ENCODE measurements around the gene CISD1. TPM values are rescaled to one million over a fixed set of nuclear protein-coding genes. Genes with fewer than 3 reads are reported as not detected.
"Not testable (repeated sequence)": the region's sequence is repeated elsewhere in the genome, so short reads cannot be mapped to it uniquely, and the experiment has no call there.

CISD1 gene
- total and polyA plus RNA-seq, 8 donors, result 1.2 to 93.6 (median 14.7) TPM

DNA sequence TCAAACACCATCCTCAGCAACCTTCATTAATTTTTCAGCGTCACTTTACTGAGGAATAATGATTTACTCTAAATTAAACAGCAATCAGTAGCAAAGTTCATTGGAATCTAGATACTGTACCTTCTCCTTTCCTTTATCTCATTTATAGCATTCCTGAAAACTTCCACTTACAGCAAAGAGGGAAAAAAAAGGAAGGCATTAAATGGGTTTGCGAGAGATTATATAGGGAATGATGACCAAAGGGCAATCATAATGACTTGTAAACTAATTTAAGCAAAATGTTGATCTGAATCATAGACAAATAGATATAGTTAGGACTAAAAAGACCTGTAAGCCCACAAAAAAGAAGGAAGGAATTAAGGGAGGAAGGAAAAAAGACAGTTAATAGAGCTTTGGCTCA lies 43.3 kb upstream of the CISD1 start:
- H3K27me3 ChIP-seq, result no peaks in the 10 kb centered on the region
- no peak overlapping the region for H3K27ac ChIP-seq
- H3K36me3 ChIP-seq, result peaks cover 0 to 36% (median 21%) of the 10 kb centered on the region in 4 donors
- H3K4me1 ChIP-seq, result peaks cover 0 to 4% (median 0%) of the 10 kb centered on the region in 4 donors
- no peak overlapping the region for H3K4me3 ChIP-seq
- no peaks in the 10 kb centered on the region for H3K9me3 ChIP-seq
- TF ChIP-seq POLR2AphosphoS5 (IDR thresholded peaks at IDR 0.05) (no peak), CTCF (IDR thresholded peaks at IDR 0.05) (no peak), EP300 (IDR thresholded peaks at IDR 0.05) (no peak), POLR2A (IDR thresholded peaks at IDR 0.05) (no peak)
- WGBS, 5 donors, result 61 to 83% (median 70%) methylated on average over 2 of the region's 2 CpGs
- intact Hi-C loops (cut with DNase I; ENCODE audit: low total_unique reads), result no loop called here
- no peak for DNase-seq

- DNase-seq; H3K4me1 ChIP-seq; H3K27ac ChIP-seq; H3K27me3 ChIP-seq; H3K9me3 ChIP-seq; H3K4me3 ChIP-seq; intact Hi-C loops (cut with DNase I; ENCODE audit: low total_unique reads): not testable (repeated sequence)
- 85 to 91% (median 89%) methylated on average over 7 of the region's 7 CpGs for WGBS, 5 donors
- peaks cover 0 to 51% (median 42%) of the 10 kb centered on the region in 4 donors for H3K36me3 ChIP-seq
These were observed 39.1 kb upstream of the CISD1 start for GRCh38 chr10:58229856-58230255.

GRCh38 chr10:58237014-58237834 lies 31.7 kb upstream of the CISD1 start:
- no peaks in the 10 kb centered on the region for H3K27me3 ChIP-seq
- intact Hi-C loops (cut with DNase I; ENCODE audit: low total_unique reads), result no loop called here
- peaks cover 0 to 4% (median 0%) of the 10 kb centered on the region in 4 donors for H3K9me3 ChIP-seq
- no peak overlapping the region for H3K4me3 ChIP-seq
- 95 to 99% (median 96%) methylated on average over 3 of the region's 3 CpGs for WGBS, 5 donors
- peaks cover 5 to 38% (median 28%) of the 10 kb centered on the region in 4 donors for H3K36me3 ChIP-seq
- DNase-seq, result no peak
- peaks cover 0 to 31% (median 11%) of the 10 kb centered on the region in 4 donors for H3K4me1 ChIP-seq
- no peak for TF ChIP-seq POLR2AphosphoS5 (IDR thresholded peaks at IDR 0.05)
- TF ChIP-seq POLR2A (IDR thresholded peaks at IDR 0.05), result no peak
- no peak for TF ChIP-seq EP300 (IDR thresholded peaks at IDR 0.05)
- no peak for TF ChIP-seq CTCF (IDR thresholded peaks at IDR 0.05)
- no peak overlapping the region for H3K27ac ChIP-seq

DNA sequence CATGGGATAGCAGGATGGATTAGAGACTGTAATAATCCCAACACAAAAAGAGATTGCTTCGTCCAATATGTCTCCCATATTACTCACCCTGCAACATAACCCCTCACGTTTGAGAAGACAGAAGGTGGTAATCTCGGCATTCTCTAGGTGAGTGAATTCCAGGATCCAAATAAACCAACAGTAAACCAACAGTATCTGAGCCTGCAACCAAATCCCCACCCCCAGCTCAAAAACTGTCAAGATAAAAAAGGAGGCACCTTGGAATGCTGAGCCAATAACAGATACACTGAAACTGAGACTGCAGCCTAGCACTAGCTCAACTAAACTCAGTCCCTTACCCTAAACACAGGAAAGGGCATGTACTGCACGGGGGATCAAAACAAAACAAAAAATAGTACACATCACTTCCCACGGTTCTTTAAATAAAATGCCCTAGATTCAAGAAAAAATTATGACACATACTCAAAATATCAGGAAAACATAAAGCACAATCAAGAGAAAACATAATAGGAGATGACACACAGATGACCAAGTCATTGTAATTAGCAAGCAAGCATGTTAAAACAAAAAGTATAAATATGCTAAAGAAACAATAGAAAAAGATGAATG lies 29.3 kb upstream of the CISD1 start:
- Histone ChIP-seq H3K27me3 (no peaks in the 10 kb centered on the region), H3K4me3 (no peak overlapping the region), H3K27ac (no peak overlapping the region), H3K36me3 (peaks cover 5 to 28% (median 24%) of the 10 kb centered on the region in 4 donors), H3K9me3 (peaks cover 0 to 14% (median 0%) of the 10 kb centered on the region in 4 donors), H3K4me1 (peaks cover 0 to 31% (median 11%) of the 10 kb centered on the region in 4 donors)
- WGBS, 5 donors, result 74 to 80% (median 79%) methylated on average over 5 of the region's 5 CpGs
- intact Hi-C loops (cut with DNase I; ENCODE audit: low total_unique reads), result no loop called here
- TF ChIP-seq EP300 (IDR thresholded peaks at IDR 0.05) (no peak), CTCF (IDR thresholded peaks at IDR 0.05) (no peak), POLR2A (IDR thresholded peaks at IDR 0.05) (no peak), POLR2AphosphoS5 (IDR thresholded peaks at IDR 0.05) (no peak)
- DNase-seq, result no peak
